Ammon's horn (tissue), 1 donor: ENCODE results near the gene SYT1.

Experiments
- DNase-seq: peaks from one replicate; pipeline ENCODE4 v3.0.0-alpha.2; 2016; ENCODE audit warnings: low spot score

Gene SYT1

DNA sequence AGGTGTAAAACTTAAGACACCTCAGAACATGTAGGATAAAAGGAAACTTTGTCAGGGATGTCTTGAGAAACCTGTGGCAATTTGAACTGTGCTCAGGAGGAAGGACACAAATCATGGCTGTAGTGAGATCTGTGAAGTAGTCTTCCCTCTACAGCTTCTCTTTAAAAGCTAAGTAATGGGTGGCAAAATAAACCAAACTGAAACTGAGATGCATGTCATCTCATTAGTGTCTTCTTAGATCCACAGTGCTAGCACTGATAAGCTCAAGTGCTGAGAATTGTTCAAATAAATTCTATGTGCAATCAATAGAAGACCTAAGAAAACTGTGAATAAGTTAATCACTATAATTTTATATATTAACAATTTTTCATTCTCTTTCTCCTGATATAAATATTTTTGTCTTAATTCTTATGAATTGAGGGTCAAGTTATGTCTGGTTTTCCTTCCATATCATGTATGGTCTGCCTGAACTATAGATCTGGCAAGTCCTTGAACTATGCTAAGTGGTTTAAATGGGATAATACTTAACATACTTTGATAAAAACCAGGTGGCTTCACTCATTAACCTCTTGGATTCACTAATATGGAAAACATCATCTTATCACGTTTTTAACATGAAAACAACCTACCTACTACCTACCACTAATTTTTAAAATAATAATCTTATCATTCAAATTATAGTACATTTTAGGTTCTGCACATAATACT lies 27.2 kb downstream of the SYT1 start:
- no peak for DNase-seq

DNA sequence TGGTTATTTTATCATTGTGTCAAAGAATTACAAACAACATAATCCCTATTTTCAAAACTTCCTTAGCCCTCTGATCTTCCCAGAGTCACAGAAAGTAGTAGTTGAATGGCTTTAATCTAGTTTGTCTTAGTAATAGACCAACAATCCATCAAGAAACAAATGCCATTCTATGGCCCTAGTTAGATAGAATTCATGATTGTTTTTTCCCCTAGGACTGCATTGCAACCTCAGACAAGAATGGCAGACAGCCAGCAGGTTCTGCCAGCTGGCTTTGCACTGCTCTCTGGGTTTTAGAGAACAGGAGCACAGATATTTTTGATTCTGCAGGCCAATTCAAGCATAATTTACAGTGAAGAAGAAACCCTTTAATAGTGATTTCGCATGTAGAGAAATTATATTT lies 33.8 kb downstream of the SYT1 start:
- DNase-seq, result peak; percentile 70

DNA sequence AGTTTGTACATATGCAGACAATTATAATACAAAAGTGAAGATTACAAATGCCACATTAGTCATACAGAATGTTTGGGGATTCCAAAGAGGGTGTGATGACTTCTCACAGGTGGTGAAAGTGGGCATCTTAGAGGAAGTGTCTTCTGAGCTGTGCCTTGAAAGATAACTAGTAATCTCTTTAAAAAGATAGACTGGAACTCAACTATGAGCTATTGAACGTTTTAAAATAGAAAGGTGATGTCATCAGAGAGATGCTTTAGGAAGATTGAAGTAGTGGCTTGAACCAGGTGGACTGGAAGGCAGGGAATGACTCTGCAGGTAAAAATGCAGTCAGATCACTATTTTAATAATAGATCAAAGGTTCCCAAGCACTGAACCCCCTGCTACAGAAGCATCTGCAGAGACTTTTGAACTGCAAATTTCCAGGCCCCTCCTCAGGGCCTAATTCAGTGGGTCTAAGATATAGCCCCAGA lies 50.3 kb downstream of the SYT1 start:
- no peak for DNase-seq

DNA sequence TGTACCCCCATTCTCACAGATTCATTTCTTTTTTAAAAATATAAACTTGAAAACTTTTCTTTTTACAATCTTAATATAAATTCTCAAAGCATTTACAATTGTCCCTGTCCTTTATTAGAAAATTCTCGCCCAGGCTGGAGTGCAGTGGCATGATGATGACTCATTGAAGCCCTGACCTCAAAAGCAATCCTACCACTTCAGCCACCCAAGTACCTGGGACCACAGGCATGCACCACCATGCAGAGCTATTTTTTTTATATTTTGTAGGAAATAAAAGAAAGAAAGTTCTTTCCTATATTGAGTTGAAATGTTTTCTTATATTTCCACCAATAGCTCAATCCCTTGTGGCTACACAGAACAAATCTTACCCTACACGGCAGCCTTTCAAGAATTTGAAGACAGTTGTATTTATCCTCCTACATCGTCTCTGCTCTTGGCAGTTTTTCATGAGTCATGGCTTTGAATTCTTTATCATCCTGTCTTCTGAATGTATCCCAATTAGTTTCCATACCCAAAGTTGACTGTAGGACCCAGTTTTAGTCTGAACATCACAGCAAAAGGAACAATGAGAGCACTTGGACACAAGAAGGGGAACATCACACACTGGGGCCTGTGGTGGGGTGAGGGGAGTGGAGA lies 52.4 kb downstream of the SYT1 start:
- DNase-seq, result no peak

DNA sequence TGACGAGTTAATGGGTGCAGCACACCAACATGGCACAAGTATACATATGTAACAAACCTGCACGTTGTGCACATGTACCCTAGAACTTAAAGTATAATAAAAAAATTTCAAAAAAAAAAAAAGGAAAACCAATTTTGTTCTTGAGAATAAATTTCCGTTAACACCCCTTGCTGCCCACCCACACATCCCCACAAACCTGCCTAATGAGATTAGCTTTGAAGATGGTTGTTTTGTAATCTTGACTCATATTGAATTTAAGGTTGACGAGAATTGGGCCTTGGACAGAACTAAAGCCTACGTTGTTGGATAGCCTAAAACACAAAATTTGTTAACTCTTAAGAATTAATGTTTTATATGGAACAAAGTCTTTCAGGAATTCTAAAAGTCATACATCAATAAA lies 52.9 kb downstream of the SYT1 start:
- DNase-seq, result no peak

DNA sequence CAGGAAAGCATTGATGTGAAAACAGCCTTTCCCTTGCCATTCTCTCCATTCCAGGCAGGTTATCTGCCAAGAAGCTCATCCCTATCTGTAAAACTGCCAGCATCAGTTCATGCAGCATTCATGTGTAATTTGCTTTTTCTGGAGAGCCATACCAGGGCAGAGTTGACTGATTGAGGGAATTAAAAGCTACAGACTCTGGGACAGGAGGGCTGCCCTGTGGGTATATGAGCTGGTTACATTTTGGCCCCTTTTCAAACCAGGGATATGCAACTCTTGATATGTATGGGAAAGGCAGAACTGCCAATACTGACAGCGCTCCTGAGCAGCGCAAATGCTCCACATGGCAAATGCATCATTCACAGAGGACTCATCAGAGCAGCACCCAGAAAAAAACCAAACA lies 53.7 kb downstream of the SYT1 start:
- DNase-seq, result peak; percentile 25

DNA sequence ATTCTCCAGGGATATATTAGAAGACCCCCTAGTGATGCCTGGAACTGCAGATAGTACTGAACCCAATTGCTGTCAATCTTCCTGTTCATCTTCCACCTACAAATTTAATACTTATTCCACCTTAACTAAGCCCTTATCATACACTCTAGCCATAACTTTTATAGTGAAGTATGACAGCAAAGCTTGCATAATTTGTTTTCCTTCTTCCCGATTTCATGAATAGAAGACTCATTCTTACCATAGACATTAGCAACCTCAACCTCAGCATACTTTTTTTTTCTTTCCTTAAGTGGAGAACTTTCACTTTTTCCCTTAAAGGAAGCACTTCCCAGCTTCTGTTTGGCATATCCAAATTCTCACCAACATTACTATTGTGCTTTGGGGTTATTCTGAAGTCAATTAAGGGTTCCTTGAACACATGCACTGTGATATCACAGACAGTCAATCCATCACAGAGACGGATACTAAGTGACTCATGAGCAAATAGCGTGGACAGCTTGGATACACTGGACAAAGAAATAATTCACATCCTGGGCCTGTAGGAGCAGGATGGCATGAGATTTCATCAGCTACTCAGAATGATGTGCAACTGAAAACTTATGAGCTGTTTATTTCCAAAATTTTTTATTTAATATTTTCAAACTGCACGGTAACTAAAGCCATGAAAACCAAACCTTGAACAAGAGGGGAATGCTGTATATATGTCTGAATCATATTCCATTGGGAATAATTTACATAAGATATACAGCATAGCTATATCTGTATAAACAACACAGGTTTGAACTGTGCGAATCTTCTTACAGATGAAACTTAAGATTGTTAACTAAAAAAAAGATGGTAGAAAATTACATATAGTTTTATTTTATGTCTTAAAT lies 63.9 kb downstream of the SYT1 start:
- DNase-seq, result no peak

DNA sequence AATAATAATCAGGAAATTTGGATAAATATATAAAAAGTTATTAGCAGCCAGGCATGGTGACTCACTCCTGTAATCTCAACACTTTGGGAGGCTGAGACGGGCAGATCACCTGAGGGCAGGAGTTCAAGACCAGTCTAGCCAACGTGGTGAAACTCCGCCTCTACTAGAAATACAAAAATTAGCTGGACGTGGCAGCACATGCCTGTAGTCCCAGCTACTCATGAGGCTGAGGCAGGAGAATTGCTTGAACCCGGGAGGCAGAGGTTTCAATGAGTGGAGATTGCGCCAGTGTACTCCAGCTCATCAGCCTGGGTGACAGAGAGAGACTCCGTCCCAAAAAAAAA lies 64.5 kb downstream of the SYT1 start:
- no peak for DNase-seq

DNA sequence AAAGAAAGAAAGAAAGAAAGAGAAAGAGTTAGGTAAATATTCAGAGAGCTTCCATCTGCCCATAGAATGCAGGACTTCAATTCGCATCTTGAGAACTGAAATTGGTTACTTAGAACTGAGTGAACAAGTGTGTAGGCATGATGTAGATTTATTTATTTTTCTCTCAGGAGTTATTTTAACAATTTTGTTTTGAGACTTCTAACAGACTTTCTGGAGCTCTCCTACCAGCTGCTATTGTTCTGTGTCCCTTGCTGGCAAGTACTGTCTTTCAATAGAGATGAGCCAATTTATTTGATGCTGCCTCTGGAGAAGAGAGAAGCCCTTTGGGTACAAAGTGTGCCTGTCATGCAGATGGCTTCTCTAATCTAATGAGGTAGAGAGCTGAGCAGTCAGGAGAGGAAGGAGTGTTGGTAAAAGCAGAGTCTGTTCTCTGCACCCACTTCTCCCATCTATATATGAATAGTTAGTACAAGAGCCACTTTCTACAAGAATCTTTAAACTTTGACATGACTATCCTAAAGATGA lies 67.0 kb downstream of the SYT1 start:
- DNase-seq, result peak; percentile 45

DNA sequence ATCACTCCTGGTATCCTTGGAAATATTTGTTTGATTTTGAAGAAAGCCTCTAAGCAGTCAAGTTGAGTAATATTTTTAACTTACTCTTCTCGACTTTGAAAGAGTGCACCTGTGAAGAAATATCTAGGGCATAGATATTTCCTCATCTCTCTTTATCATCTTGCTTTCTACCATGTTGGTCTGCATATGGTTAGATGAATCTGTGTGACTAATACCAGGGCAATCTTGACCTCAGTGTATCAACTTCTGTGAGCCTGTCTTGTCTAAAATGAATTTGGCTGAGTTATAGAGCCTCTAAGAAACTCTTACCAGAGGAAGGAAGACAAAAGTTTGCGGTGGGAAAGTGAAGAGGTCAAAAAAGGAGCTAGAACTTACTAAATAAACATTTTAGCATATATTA lies 68.4 kb downstream of the SYT1 start:
- DNase-seq, result no peak

DNA sequence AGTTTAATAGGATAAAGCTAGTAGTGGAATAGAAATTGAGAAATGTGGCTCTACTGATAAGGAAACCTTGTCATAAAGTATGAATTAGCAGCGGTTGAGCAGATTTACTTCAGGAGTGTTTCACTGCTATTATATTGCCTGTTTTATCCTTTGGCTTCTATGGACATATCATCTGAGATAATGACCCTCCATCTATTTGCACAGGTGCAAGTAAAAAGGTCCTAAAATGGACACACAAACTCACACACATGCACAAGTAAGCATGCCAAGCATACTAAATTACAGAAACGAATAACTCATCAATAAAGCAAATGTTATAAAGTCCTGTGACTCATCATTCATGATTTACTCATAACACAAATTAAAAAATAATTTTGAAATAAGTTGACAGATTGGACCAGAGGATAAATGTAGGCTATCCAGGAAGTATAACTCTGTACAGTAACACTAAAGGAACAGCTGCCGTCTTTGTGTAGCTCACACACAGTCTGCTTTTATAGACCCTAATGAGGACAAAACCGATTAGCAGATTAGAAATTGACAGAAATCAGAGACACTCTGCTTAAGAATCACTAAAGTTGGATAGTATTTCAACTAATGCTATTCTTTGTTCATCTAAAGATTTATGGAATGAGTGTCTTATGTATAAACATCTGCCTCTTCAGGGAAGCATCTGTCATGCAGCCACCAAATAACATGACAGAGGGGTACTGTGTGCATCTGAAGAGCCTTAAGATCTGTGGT lies 73.9 kb downstream of the SYT1 start:
- no peak for DNase-seq

DNA sequence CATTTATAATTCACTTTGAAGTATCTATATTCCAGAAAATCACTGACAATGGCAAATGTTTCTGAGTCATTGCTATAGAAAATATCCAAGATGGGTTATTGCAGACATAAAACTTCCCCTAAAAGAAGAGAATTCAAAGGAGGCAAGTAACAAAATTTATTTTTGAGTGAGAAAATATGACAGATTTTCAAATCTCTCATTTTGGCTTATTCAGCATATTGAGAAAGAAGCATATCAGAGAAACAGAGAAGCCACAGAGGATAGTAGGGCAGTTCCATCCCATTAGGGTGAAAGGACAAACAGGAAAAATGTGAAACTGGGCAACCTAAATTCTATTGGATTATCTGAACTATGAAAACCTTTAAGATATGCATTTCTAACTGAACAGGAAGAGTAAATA lies 85.0 kb downstream of the SYT1 start:
- no peak for DNase-seq

DNA sequence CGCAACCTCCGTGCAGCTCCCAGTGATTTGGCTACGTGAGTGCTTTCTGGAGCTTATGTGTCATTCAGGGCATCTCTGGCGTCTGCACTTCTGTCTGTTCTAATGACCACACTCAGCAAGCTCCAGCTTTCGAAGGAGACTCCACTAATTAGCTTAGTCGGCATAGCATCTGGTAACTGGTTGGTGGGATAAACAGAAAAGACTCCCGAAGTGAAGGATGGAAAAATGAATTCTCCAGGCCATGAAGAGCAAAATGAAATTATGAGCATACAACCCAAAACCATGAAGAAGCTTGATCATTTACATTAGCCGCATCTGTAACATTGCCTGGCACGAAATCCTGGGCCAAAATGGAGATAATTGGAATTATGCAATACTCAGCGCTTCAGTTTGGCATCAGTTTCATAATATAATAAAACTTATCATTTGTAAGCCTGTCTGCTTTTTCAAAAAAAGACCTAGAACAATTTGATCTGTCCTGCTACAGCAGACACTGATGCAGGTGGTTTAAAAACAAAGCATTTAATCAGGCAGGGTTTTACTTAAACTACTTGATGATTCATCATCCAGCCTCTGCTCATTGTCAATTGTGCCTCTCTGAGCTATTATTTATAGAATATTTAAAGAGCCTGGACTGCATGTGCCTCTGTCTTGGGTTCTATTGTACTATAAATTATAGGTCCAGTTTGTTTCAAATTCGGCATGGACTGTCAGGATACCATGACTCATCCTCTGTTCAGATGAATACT lies 87.4 kb downstream of the SYT1 start:
- DNase-seq, result peak; percentile 34

DNA sequence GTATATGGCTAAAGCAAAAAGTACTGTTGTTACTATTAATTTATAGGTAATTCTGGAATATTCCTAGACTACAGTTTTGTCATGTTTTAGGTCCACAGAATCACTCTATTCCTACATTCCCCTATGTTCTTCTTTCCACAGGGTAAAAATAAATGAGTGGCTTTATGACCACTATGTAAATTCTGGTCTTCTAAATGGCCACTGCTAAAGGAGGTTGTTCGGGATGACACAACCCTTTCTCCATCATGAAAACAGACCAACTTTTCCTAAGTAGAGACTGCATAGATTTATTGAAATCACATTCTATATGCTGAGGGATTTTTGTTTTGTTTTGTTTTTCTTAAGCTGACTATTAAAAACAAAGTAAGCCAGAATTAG lies 88.0 kb downstream of the SYT1 start:
- DNase-seq, result no peak

DNA sequence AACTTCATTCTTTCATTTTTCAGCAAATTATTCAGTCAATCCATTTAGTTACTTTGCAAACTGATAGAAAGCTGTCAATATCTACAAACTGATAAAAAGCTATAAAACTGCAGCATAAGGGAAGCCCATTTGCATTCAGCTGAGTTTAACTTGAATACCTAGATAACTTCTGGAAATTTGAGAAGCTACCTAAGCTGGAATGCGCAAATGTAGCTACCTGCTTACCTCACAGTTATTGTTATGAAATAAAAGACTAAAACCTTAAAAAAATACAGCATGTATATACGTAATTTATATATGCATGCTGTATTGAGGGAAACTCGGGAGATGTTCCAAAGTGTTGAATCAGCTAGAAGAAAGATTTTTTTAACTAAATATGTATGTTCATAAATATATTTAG lies 94.4 kb downstream of the SYT1 start:
- DNase-seq, result no peak

DNA sequence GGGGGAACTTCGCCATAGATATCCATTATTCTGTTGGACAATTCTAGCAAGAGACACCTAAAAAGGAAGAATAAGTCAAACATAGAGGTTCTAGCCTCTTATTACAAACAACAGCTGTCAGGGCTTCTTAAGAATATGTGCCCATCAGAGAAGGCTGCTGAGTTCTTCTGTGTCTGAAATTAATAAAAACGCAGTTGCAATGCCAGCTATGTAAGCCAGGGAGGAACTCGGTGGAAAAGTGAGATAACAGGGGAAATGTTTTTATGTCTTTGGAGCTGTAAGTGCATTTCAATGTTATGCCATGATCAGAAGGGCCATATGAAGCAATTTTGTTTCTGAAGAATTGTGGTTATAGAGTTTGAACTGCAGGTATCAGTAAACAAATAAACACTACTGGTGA lies 95.0 kb downstream of the SYT1 start:
- DNase-seq, result no peak

DNA sequence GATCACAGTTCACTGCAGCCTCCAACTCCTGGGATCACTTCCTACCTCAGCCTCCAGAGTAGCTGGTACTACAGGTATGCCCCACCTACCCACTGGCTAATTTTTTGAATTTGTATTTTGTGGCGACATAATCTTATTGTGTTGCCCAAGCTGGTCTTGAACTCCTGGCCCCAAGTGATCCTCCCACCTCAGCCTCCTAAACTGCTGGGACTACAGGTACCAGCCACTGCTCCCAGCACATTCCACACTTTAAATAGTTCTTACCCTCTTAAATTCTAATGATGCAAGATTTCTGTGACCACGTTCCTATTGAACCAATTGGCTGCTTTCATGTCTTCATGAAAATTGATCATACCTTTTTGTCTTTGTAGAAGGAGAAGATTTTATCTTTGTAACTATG lies 96.6 kb downstream of the SYT1 start:
- DNase-seq, result no peak

DNA sequence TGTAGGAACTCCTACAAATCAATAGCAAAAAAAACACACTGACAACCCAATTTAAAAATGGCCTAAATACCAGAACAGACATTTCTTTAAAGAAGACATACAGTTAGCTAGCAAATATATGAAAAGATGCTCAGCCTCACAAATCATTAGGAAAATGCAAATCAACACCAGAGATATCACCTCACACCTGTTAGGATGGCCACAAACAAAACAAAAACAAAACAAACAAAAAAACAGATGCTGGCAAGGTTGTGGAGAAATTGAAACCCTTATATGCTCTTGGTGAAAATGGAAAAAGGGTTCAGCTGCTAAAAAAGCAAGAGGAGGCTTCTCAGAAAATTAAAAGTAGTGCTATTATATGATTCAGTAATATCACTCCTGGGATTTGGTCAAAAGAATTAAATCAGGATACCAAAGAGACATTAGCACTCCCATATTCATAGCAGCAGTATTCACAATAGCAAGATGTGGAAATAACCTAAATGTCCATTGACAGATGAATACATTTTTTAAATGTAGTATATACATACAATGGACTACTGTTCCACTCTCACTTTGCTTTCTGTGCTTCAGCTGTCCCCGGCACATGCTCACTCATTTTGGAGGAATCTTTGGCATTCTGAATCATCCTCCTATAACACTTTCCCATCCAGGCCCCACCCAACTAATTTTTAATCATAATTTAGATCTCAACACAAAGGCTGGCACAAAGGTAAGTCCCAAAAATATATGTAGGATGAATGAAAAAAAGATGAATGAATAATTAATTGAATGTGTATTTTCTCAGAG lies 99.1 kb downstream of the SYT1 start:
- no peak for DNase-seq

DNA sequence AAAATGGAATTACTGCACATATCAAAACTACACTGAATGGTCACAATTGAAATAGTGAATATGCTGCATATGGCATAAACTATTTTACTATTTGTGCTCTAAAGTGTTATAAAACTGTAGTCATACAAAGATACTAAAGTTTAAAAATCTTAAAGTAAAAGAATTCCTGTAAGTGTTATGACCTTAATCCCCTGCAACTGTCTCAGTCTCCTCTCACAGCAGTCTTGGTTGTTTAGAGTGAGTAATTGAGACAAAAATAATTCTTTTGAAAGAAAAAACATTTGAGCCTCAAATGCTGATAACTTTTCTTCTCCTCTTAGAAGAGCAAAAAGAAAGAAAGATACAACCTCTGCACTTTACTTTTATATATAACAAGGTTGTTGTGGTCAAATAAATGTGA lies 99.9 kb downstream of the SYT1 start:
- no peak for DNase-seq

DNA sequence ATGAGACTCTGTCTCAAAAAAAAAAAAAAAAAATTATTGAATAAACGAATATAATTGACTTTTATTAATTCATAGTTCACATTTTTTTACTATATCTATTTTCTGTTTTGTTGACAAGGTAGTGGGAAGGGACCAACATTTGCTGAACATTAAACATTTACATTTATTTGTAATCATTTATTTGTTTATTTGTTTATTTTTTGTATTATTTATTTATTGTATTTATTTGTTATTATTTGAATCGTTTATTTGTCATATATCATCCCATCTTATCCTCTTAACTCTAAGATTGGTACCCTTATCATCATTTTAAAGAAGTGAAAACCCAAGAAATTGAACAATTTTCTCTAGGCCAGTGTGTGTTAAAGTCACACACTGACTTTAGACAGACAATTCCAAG lies 101.5 kb downstream of the SYT1 start:
- DNase-seq, result no peak

DNA sequence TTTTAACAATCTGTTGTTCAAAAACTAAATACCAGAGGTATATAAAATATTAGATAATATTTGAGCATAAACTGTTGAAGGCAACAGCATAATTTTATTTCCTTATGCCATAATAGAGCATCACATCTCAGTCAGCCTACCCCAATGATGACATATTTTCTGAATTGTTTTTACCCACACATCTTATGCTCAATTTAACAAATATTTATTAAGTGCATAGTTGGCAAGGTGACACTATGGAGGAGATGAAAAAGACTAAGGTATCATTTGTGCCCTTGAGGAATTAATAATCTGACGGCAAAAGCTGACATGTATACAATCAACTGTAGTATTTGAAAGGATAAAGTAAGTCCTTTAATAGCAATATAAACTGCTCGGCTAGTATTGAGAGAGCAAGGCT lies 102.4 kb downstream of the SYT1 start:
- no peak for DNase-seq
